ENCODE data around the gene CAND2. TPM values are rescaled to one million over a fixed set of nuclear protein-coding genes. Genes with fewer than 3 reads are reported as not detected.
A peak's percentile ranks its signal among the peaks of the same experiment; 100 is the strongest.
"Not testable (repeated sequence)": the region's sequence is repeated elsewhere in the genome, so short reads cannot be mapped to it uniquely, and the experiment has no call there.

Gene CAND2
- total RNA-seq, 2 donors from 2014 or later = 3.6 to 6.6 TPM

GRCh38 chr3:12839156-12839946 is 42.9 kb downstream of the CAND2 start:
- Histone ChIP-seq H3K27me3 (no peaks in the 10 kb centered on the region), H3K9me3 (no peaks in the 10 kb centered on the region), H3K4me3 (no peak overlapping the region), H3K27ac (peak overlapping the region in 1 of 4 donors; percentile 94), H3K36me3 (replicated peaks in 1 of 2; ENCODE audit: insufficient read depth in 1 of 2, low read depth in 2 of 2) (peaks cover 10 to 23% of the 10 kb centered on the region in 2 donors), H3K4me1 (peaks cover 37% of the 10 kb centered on the region)
- intact Hi-C loops (cut with DNase I) = no loop called here
- DNase-seq = no peak
- 59 to 65% methylated on average over 11 of the region's 11 CpGs for WGBS, 2 donors
- no peak for ATAC-seq
- TF ChIP-seq POLR2A (IDR thresholded peaks at IDR 0.05) (no peak), CTCF (IDR thresholded peaks at IDR 0.05) (no peak)

GRCh38 chr3:12840148-12840547 is 43.7 kb downstream of the CAND2 start:
- H3K27me3 ChIP-seq; intact Hi-C loops (cut with DNase I); DNase-seq; H3K9me3 ChIP-seq; ATAC-seq: not testable (repeated sequence)
- H3K4me1 ChIP-seq = peaks cover 37% of the 10 kb centered on the region
- WGBS, 2 donors = 33 to 43% methylated on average over 10 of the region's 10 CpGs
- H3K27ac ChIP-seq = peak overlapping the region; percentile 91 to 95 (median 93)
- H3K36me3 ChIP-seq (replicated peaks in 1 of 2; ENCODE audit: insufficient read depth in 1 of 2, low read depth in 2 of 2) = peaks cover 4 to 22% of the 10 kb centered on the region in 2 donors
- H3K4me3 ChIP-seq = peak overlapping the region; percentile 74 to 95

GRCh38 chr3:12840591-12841148 is 44.2 kb downstream of the CAND2 start:
- intact Hi-C loops (cut with DNase I) = no loop called here
- WGBS, 2 donors = 1 to 3% methylated on average over 15 to 18 of the region's 18 CpGs
- Histone ChIP-seq H3K27me3 (no peaks in the 10 kb centered on the region), H3K27ac (peak overlapping the region; percentile 91 to 95 (median 93)), H3K36me3 (replicated peaks in 1 of 2; ENCODE audit: insufficient read depth in 1 of 2, low read depth in 2 of 2) (peaks cover 0 to 17% of the 10 kb centered on the region in 2 donors), H3K4me1 (peaks cover 37% of the 10 kb centered on the region), H3K9me3 (no peaks in the 10 kb centered on the region), H3K4me3 (peak overlapping the region; percentile 74 to 95)
- no peak for TF ChIP-seq POLR2A (IDR thresholded peaks at IDR 0.05)
- no peak for TF ChIP-seq CTCF (IDR thresholded peaks at IDR 0.05)
- DNase-seq (peak; percentile 26 to 37 (median 32)), ATAC-seq (peak; percentile 36)

GRCh38 chr3:12841149-12841969 is 44.9 kb downstream of the CAND2 start, which contains the start of gene RPL32:
Gene RPL32 (minus strand): TSS chr3:12841565. CDS start chr3:12840237, 1,328 bp downstream.
- TF ChIP-seq CTCF (IDR thresholded peaks at IDR 0.05) (peak; percentile 71 to 93 (median 91)), POLR2A (IDR thresholded peaks at IDR 0.05) (peak; percentile 30 to 92 (median 92))
- Histone ChIP-seq H3K27ac (peak within 1 kb of the TSS; percentile 91 to 95 (median 93)), H3K27me3 (no peaks in the 10 kb centered on the region), H3K36me3 (replicated peaks in 1 of 2; ENCODE audit: insufficient read depth in 1 of 2, low read depth in 2 of 2) (peaks cover 0 to 10% of the 10 kb centered on the region in 2 donors), H3K9me3 (no peaks in the 10 kb centered on the region), H3K4me1 (peaks cover 42% of the 10 kb centered on the region), H3K4me3 (peak within 1 kb of the TSS; percentile 74 to 95)
- intact Hi-C loops (cut with DNase I) = no loop called here
- WGBS, 2 donors = 0 to 1% methylated on average over 33 to 43 of the region's 43 CpGs
- ATAC-seq (peak; percentile 96), DNase-seq (peak; percentile 87 to 92 (median 89))

GRCh38 chr3:12841970-12842328 is 45.5 kb downstream of the CAND2 start:
- Histone ChIP-seq H3K36me3 (replicated peaks in 1 of 2; ENCODE audit: insufficient read depth in 1 of 2, low read depth in 2 of 2) (peaks cover 0 to 5% of the 10 kb centered on the region in 2 donors), H3K4me3 (no peak overlapping the region), H3K4me1 (peaks cover 48% of the 10 kb centered on the region), H3K27me3 (no peaks in the 10 kb centered on the region), H3K27ac (peak overlapping the region in 3 of 4 donors; percentile 92 to 95 (median 94)), H3K9me3 (no peaks in the 10 kb centered on the region)
- DNase-seq = no peak
- ATAC-seq = no peak
- 29 to 37% methylated on average over 7 of the region's 7 CpGs for WGBS, 2 donors
- intact Hi-C loops (cut with DNase I) = no loop called here
- TF ChIP-seq POLR2A (IDR thresholded peaks at IDR 0.05) (no peak), CTCF (IDR thresholded peaks at IDR 0.05) (no peak)

Data from body of pancreas (tissue), 4 donors.